ENCODE measurements around the gene ATP6V0B. TPM values are rescaled to one million over a fixed set of nuclear protein-coding genes. Genes with fewer than 3 reads are reported as not detected.

ATP6V0B gene
- total and polyA plus RNA-seq, 2 of the 4 experiments (the other 2 are of a cell fraction) = 72.1 to 169 TPM

DNA sequence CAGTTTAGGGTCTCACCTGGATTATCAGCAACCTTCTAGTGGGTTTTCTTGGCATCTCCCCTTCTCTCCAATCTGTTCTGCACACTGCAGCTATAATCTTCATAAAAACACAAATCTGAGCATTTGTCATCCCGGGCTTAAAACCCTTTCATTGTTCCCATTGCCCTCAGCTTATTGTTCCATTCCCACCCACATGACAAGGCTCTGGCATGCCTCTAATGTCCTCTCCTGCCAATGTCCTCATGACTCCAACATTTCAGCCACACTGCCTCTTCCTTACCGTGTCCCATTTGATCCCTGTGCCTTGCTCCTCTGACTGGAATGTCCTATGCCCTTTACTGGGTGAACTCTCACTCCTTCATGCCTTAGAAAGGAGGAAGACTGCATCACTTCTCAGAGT is 12.4 kb upstream of the ATP6V0B start:
- no TSS peak for BruUV-seq (replicated peaks)
- ChIA-PET CTCF (no interaction called here), POLR2A (ENCODE audit: unreplicated experiment) (no interaction called here)
- H2BK5ac ChIP-seq (ENCODE audit: low read depth, low read length, poor library complexity, severe bottlenecking) = no peak overlapping the region
- no peak overlapping the region for H2AFZ ChIP-seq (replicated peaks; ENCODE audit: low read length, poor library complexity)
- no peak overlapping the region for H2BK20ac ChIP-seq (ENCODE audit: low read depth, low read length)
- H3K56ac ChIP-seq (ENCODE audit: extremely low read depth, insufficient read depth, low read length) = no peak overlapping the region
- no peak overlapping the region for H3K4me3 ChIP-seq (ENCODE audit: insufficient read depth, low read depth, low read length)
- H3K4ac ChIP-seq (ENCODE audit: low read depth, low read length) = no peak overlapping the region
- H2AK9ac ChIP-seq (replicated peaks; ENCODE audit: low read depth, low read length, poor library complexity) = no peak overlapping the region
- H4K91ac ChIP-seq (ENCODE audit: insufficient read depth, low read depth, low read length) = no peak overlapping the region
- no peak overlapping the region for H3K23ac ChIP-seq (ENCODE audit: low read depth, low read length)
- no peaks in the 10 kb centered on the region for H3K4me1 ChIP-seq (ENCODE audit: control insufficient read depth, insufficient read depth, low read length)
- H2BK120ac ChIP-seq (ENCODE audit: low read depth, low read length) = no peak overlapping the region
- H2BK15ac ChIP-seq (ENCODE audit: low read depth, low read length) = no peak overlapping the region
- H3K9me1 ChIP-seq (ENCODE audit: insufficient read depth, low read length) = peaks cover 13% of the 10 kb centered on the region
- H3K4me2 ChIP-seq (ENCODE audit: low read depth, low read length) = no peak overlapping the region
- no peak overlapping the region for H3K18ac ChIP-seq (ENCODE audit: low read depth, low read length)
- H3K27me3 ChIP-seq (ENCODE audit: control insufficient read depth, insufficient read depth, low read length) = no peaks in the 10 kb centered on the region
- WGBS, 2 experiments (ENCODE audit: extremely low coverage in 2 of 2, insufficient read length in 1 of 2) = 88% methylated on average over 1 of the region's 2 CpGs; no CpG with 5 or more reads in 1 of the 2 experiments
- no peak overlapping the region for H2AK5ac ChIP-seq (ENCODE audit: low read depth, low read length)
- in situ Hi-C loops (cut with MboI; ENCODE audit: low sequenced_read_pairs) (loop anchor here (25.0 kb wide), 1 partner anchor 425 kb away; the partner anchor contains the start of gene PTPRF), dilution Hi-C loops (cut with HindIII; ENCODE audit: low sequenced_read_pairs, unreplicated experiment) (no loop called here), intact Hi-C loops (cut with micrococcal nuclease) (no loop called here)
- TF ChIP-seq RAD21 (IDR thresholded peaks at IDR 0.05; ENCODE audit: low read length) (no peak), MAFK (IDR thresholded peaks at IDR 0.05; ENCODE audit: low read depth, low read length) (no peak), CHD1 (IDR thresholded peaks at IDR 0.05; ENCODE audit: low read depth, low read length) (no peak), FOS (IDR thresholded peaks at IDR 0.05; ENCODE audit: low read depth, low read length) (no peak), MXI1 (IDR thresholded peaks at IDR 0.05; ENCODE audit: borderline replicate concordance, low read depth, low read length) (no peak), RFX5 (IDR thresholded peaks at IDR 0.05; ENCODE audit: low read depth, low read length) (no peak), CEBPB (IDR thresholded peaks at IDR 0.05; ENCODE audit: low read depth, low read length) (no peak), BHLHE40 (IDR thresholded peaks at IDR 0.05; ENCODE audit: low read depth, low read length) (no peak), NFE2L2 (IDR thresholded peaks at IDR 0.05; ENCODE audit: low read depth, low read length) (no peak), MAZ (IDR thresholded peaks at IDR 0.05; ENCODE audit: borderline replicate concordance, low read depth, low read length) (no peak), SMC3 (IDR thresholded peaks at IDR 0.05; ENCODE audit: low read depth, low read length) (no peak), POLR2A (IDR thresholded peaks at IDR 0.05; ENCODE audit: low read depth, low read length) (no peak), RCOR1 (IDR thresholded peaks at IDR 0.05; ENCODE audit: insufficient replicate concordance, low read length) (no peak)
- TF ChIP-seq, protein P1, sequence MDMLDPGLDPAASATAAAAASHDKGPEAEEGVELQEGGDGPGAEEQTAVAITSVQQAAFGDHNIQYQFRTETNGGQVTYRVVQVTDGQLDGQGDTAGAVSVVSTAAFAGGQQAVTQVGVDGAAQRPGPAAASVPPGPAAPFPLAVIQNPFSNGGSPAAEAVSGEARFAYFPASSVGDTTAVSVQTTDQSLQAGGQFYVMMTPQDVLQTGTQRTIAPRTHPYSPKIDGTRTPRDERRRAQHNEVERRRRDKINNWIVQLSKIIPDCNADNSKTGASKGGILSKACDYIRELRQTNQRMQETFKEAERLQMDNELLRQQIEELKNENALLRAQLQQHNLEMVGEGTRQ (IDR thresholded peaks at IDR 0.05; ENCODE audit: low read depth, low read length) = no peak
- TF ChIP-seq, protein P2, sequence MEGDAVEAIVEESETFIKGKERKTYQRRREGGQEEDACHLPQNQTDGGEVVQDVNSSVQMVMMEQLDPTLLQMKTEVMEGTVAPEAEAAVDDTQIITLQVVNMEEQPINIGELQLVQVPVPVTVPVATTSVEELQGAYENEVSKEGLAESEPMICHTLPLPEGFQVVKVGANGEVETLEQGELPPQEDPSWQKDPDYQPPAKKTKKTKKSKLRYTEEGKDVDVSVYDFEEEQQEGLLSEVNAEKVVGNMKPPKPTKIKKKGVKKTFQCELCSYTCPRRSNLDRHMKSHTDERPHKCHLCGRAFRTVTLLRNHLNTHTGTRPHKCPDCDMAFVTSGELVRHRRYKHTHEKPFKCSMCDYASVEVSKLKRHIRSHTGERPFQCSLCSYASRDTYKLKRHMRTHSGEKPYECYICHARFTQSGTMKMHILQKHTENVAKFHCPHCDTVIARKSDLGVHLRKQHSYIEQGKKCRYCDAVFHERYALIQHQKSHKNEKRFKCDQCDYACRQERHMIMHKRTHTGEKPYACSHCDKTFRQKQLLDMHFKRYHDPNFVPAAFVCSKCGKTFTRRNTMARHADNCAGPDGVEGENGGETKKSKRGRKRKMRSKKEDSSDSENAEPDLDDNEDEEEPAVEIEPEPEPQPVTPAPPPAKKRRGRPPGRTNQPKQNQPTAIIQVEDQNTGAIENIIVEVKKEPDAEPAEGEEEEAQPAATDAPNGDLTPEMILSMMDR (conservative IDR thresholded peaks at IDR 0.05; ENCODE audit: low read depth, low read length) = no peak
- TF ChIP-seq, protein P3, sequence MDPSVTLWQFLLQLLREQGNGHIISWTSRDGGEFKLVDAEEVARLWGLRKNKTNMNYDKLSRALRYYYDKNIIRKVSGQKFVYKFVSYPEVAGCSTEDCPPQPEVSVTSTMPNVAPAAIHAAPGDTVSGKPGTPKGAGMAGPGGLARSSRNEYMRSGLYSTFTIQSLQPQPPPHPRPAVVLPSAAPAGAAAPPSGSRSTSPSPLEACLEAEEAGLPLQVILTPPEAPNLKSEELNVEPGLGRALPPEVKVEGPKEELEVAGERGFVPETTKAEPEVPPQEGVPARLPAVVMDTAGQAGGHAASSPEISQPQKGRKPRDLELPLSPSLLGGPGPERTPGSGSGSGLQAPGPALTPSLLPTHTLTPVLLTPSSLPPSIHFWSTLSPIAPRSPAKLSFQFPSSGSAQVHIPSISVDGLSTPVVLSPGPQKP (IDR thresholded peaks at IDR 0.05; ENCODE audit: borderline replicate concordance, low read depth, low read length) = no peak
- H3K79me1 ChIP-seq (ENCODE audit: low read depth in 1 of 2, low read length in 2 of 2) = 0 out of 4 replicates have a peak, but pooled peaks cover 0 to 3% of the 10 kb centered on the region in 2 experiments
- no peak overlapping the region for H4K8ac ChIP-seq (ENCODE audit: low read depth in 2 of 2, low read length in 2 of 2)
- no peak for DNase-seq
- H3K9ac ChIP-seq (ENCODE audit: low read depth, low read length) = no peak overlapping the region
- H3K27ac ChIP-seq (ENCODE audit: insufficient read depth, low read length) = no peak overlapping the region
- H3K36me3 ChIP-seq (ENCODE audit: control insufficient read depth, insufficient read depth, low read length) = peaks cover 48% of the 10 kb centered on the region
- peaks cover 7% of the 10 kb centered on the region; the same call in 1 of the 2 replicates for H4K20me1 ChIP-seq (ENCODE audit: insufficient read depth, low read length)
- H3K14ac ChIP-seq (replicated peaks; ENCODE audit: low read depth, low read length) = no peak overlapping the region
- no peak overlapping the region for H4K5ac ChIP-seq (ENCODE audit: low read depth, low read length)
- H3K9me3 ChIP-seq (ENCODE audit: control insufficient read depth, insufficient read depth, low read length) = no peaks in the 10 kb centered on the region
- no peak for ATAC-seq (ENCODE audit: low read depth)

Data from IMR-90 (cell line).